Stimulated activated naive CD4-positive, alpha-beta T cell treated with Interleukin-2 at 50 U/mL for 16 hours (primary cell): ENCODE results near the gene PADI4.

Experiments
- DNase-seq: peaks from one replicate; lab custom pipeline; 2025; lab: John Stamatoyannopoulos, UW

The PADI4 gene

GRCh38 chr1:17350928-17351446 lies 43.0 kb downstream of the PADI4 start:
- DNase-seq, result no peak

- no peak for DNase-seq
These were observed 43.8 kb downstream of the PADI4 start for GRCh38 chr1:17351598-17352324.

- no peak for DNase-seq
These were observed 44.5 kb downstream of the PADI4 start for GRCh38 chr1:17352419-17352909.

GRCh38 chr1:17355898-17356297 lies 47.9 kb downstream of the PADI4 start:
- no peak for DNase-seq

GRCh38 chr1:17356387-17357026 lies 48.5 kb downstream of the PADI4 start:
- no peak for DNase-seq

GRCh38 chr1:17358557-17358956 lies 50.6 kb downstream of the PADI4 start:
- no peak for DNase-seq

- no peak for DNase-seq
These were observed 51.0 kb downstream of the PADI4 start for GRCh38 chr1:17359031-17359430.

GRCh38 chr1:17359808-17360207 lies 51.8 kb downstream of the PADI4 start:
- no peak for DNase-seq

GRCh38 chr1:17360272-17360956 lies 52.4 kb downstream of the PADI4 start:
- no peak for DNase-seq

- DNase-seq, result no peak
These were observed 53.7 kb downstream of the PADI4 start for GRCh38 chr1:17361687-17362086.

- DNase-seq, result no peak
These were observed 55.4 kb downstream of the PADI4 start for GRCh38 chr1:17363351-17363750.

GRCh38 chr1:17363771-17364170 lies 55.8 kb downstream of the PADI4 start:
- no peak for DNase-seq

- DNase-seq, result no peak
These were observed 57.3 kb downstream of the PADI4 start for GRCh38 chr1:17365293-17365692.

GRCh38 chr1:17369466-17369865 lies 61.5 kb downstream of the PADI4 start:
- DNase-seq, result no peak

- no peak for DNase-seq
These were observed 62.6 kb downstream of the PADI4 start for GRCh38 chr1:17370618-17371017.

GRCh38 chr1:17371896-17372295 lies 63.9 kb downstream of the PADI4 start, which contains the start of gene PADI6:
TSS of gene PADI6 (plus strand) at chr1:17372196. CDS start at chr1:17372246, 50 bp downstream.
- DNase-seq, result no peak

- DNase-seq, result no peak
These were observed 65.0 kb downstream of the PADI4 start for GRCh38 chr1:17372955-17373354.

- no peak for DNase-seq
These were observed 67.7 kb downstream of the PADI4 start for GRCh38 chr1:17375651-17376050.

- DNase-seq, result no peak
These were observed 69.4 kb downstream of the PADI4 start for GRCh38 chr1:17377325-17377953.

GRCh38 chr1:17381161-17381560 lies 73.2 kb downstream of the PADI4 start:
- DNase-seq, result no peak

GRCh38 chr1:17392199-17392740 lies 84.3 kb downstream of the PADI4 start:
- DNase-seq, result no peak

- no peak for DNase-seq
These were observed 85.2 kb downstream of the PADI4 start for GRCh38 chr1:17393230-17393629.
